IPS-18c (cell line): ENCODE measurements around the gene ZNF384.

Source experiments
- H3K4me3 ChIP-seq: 2 replicates; pipeline ENCODE4 v1.7.0; 2013; ENCODE audit warnings: low read depth, mild to moderate bottlenecking, low read length, moderate library complexity; ENCODE audit not compliant: insufficient read depth
- H3K9me3 ChIP-seq: one replicate; pipeline ENCODE4 v1.6.1; 2013; ENCODE audit warnings: mild to moderate bottlenecking, low read length, moderate library complexity; ENCODE audit not compliant: control insufficient read depth, insufficient read depth

ZNF384 gene

DNA sequence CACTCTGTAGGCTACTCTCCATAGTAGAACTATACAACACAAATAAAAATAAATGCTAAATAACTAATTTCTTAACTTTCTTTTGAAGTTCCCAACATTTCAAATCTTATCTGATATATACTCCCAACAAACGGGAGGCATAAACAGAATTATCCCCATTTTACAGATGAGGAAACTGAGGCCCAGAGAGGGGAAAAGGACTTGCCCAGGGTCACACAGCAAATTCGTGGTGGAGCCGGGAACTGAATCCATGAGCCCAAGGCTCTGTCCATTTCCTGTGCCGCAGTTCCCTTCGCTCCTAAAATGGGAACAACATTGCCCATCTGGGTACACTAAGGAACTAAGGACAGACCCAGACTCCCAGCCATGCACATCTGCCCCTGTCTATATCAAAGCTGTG lies 12.2 kb downstream of the ZNF384 start:
- Histone ChIP-seq H3K9me3 (no peaks in the 10 kb centered on the region), H3K4me3 (no peak overlapping the region)

GRCh38 chr12:6672143-6672542 lies 17.0 kb downstream of the ZNF384 start:
- Histone ChIP-seq H3K4me3 (no peak overlapping the region), H3K9me3 (no peaks in the 10 kb centered on the region)

DNA sequence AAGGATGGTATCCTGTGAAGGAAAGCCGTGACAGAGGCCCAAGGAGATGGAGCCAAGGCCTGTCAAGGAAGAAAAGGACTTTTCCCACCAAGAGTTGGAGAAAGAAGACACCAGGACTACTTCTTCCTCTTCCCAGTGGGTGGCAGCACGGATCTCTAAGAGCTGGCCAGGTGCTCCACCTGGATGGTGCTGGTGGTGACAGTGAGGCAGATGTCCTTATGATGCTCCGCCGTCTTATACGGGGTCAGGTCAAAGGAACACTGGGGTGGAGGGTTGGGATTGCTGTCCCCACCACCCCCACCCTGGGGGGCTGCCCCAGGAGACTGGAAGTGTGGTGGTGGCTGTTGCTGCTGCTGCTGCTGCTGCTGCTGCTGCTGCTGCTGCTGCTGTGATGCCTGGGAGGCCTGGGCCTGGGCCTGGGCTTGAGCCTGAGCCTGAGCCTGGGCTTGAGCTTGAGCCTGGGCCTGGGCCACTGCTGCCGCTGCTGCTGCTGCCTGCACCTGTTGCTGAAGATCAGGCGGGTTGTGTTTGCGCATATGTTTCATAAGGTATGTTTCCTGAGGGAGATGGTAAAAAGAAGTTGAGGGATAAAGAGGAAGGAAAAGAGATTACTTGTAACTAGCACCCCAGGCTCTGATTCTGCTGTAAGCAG lies 21.5 kb downstream of the ZNF384 start:
- Histone ChIP-seq H3K9me3 (no peaks in the 10 kb centered on the region), H3K4me3 (no peak overlapping the region)

DNA sequence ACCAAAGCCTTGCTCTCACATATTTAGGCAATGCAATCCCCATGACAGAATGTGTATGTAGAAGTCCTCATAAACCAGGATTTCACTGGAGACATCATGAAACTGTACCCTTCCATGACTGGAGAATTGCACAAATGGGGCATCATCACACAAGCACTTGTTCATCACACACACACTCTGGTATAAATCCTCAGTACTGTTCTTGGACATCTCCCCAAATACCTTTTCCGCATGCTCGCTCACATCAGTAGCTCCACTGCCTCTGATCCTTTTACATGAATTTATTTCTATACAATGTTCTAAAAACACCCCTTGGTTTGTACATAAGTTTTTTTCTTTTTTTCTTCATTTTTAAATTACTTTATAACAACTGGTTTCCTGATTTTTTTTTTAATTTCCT lies 23.0 kb downstream of the ZNF384 start:
- Histone ChIP-seq H3K9me3 (no peaks in the 10 kb centered on the region), H3K4me3 (no peak overlapping the region)

DNA sequence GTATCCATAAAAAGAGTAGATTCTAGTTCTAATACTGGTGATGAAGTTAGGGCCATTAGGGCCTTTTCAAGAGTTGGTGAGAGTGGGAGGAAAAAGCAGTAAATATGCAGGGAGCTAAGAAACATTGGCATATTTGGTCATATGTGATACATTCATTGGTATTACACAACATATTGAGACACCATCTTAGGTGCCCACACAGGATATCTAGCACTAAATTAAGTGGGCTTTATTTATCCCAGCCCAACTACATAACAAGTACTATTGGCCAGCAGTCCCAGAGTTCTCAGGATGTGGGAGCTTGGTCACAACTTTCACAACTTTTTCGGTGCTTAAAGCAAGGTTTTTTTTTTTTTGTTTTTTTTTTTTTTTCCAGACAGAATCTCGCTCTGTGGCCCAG lies 24.3 kb downstream of the ZNF384 start:
- Histone ChIP-seq H3K9me3 (no peaks in the 10 kb centered on the region), H3K4me3 (no peak overlapping the region)

DNA sequence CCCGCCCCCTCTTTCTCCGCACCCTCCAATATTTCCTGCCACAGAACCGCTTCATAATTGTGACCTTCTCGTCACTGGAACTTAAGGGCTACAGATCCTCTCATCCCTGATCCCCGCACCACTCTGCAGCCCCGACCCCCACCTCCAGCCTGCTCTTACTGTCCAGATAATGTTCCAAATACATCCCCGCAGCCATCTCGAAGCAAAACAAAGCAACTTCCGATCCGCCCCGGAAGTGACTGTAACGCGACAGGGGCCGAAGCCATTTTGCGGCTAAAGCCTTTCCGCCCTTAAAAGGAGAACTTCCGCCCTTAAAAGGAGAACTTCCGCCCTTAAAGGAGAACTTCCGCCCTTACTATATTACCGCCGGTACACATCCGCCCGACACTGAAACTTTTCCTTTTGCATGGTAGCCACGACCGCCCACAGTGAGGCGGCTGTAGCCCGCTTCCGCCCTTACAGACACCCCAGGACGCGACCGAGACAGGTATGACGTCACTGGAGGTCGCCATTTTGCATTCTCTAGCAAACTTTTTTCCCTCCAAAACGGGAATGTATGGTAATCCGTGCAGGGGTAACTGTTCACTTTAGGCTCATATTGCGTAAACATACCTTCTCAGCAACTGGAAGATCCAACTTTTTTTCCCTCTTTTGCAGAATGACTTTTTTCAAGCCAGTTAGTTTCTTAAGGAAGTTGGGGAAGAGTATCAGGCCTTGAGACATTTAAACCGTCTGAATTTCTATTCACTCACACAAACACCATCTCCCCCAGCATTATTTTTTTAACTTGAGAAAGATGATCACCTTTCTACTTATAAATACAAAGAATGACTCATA lies 26.1 kb downstream of the ZNF384 start, which contains the start of gene ING4:
ING4 (minus strand) TSS at position 214 of the 837 bp plus-strand sequence; CDS start at position 196, 18 bp downstream.
- H3K4me3 ChIP-seq, result peak within 1 kb of the TSS; percentile 87
- no peaks in the 10 kb centered on the region for H3K9me3 ChIP-seq

DNA sequence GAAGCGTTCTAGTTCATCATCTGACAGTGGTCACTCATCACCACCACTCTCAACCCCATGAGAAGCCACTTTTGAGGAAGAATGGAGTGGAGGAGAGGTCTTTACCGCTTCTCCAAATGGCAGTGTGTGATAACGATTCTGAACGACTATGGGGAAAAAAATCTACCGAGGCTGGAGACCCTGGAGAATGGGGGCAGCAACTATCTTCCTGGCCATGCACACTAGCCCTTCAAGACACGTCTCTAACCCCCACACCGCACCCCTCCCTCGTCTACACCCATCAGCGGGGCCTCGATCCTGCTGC lies 26.6 kb downstream of the ZNF384 start:
- H3K9me3 ChIP-seq, result no peaks in the 10 kb centered on the region
- H3K4me3 ChIP-seq, result peak overlapping the region; percentile 87

DNA sequence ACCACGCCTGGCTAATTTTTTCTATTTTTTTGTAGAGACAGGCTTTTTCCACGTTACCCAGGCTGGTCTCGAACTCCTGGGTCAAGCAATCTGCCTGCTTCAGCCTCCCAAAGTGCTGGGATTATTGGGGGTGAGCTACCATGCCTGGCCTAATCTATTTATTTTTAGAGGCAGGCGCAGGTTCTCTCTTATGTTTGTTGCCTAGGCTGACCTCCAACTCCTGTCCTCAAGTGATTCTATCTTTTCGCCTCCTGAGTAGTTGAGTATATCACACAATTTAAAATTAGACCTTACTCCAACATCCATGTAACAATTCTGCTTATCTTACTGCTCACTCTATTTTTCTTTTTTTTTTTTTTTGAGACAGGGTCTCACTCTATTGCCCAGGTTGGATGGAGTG lies 35.2 kb downstream of the ZNF384 start:
- Histone ChIP-seq H3K9me3 (no peaks in the 10 kb centered on the region), H3K4me3 (no peak overlapping the region)

DNA sequence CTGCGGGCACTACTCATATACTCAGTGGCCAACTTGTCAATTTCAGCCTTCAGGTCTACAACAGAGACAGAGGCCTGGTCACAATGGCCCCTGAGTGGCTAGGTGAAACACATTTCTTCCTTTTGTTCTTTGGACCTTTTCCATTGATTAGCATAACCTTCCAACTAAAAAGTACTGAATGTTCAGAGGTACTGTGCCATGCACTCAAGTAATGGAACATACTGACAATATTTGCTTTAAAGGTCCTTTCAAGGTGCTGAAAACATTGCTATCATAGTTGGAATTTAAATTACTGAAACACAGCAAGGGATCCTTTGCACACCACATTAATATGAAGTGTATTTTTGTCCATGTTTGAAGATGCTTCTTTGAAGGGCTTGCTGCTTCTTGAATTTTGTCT lies 35.8 kb downstream of the ZNF384 start:
- H3K4me3 ChIP-seq, result no peak overlapping the region
- no peaks in the 10 kb centered on the region for H3K9me3 ChIP-seq

GRCh38 chr12:6652391-6652790 lies 36.8 kb downstream of the ZNF384 start:
- H3K4me3 ChIP-seq, result no peak overlapping the region

GRCh38 chr12:6650832-6651231 lies 38.3 kb downstream of the ZNF384 start:
- Histone ChIP-seq H3K9me3 (no peaks in the 10 kb centered on the region), H3K4me3 (no peak overlapping the region)

More at GRCh38 chr12:6652391-6652790, 36.8 kb downstream of the ZNF384 start:
- no peaks in the 10 kb centered on the region for H3K9me3 ChIP-seq

DNA sequence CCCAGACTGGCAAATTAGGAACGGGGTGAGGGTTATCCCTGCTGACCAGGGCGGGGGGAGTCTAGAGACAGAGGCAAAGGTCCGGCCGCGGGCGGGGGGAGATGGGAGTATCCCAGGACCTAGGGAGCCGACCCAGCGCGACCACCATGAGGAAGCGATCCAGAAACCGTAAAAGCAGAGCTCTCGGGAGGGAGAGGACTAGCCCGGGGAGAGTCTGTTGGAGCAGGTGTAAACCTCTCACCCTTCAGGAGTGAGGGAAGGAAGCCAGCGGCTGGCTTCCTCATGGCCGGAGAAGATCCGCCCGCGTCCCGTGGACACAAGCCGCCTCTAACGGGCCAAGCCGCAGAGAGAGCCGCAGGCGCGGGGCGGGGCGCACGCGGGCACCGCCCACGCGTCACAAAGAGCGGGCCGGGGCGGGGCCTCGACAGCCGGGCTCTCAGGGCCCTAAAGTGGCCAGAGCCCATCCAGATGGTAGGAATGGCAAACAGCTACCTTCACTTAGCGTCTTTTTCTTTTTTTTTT lies 42.0 kb downstream of the ZNF384 start, which contains the start of gene ACRBP:
ACRBP (minus strand) TSS at position 350 of the 522 bp plus-strand sequence; CDS start at position 284, 66 bp downstream.
- peak within 1 kb of the TSS; percentile 80 for H3K4me3 ChIP-seq
- peaks cover 2% of the 10 kb centered on the region for H3K9me3 ChIP-seq

GRCh38 chr12:6646276-6647082 lies 42.7 kb downstream of the ZNF384 start:
- H3K4me3 ChIP-seq, result peak overlapping the region; percentile 80
- peaks cover 2% of the 10 kb centered on the region for H3K9me3 ChIP-seq

DNA sequence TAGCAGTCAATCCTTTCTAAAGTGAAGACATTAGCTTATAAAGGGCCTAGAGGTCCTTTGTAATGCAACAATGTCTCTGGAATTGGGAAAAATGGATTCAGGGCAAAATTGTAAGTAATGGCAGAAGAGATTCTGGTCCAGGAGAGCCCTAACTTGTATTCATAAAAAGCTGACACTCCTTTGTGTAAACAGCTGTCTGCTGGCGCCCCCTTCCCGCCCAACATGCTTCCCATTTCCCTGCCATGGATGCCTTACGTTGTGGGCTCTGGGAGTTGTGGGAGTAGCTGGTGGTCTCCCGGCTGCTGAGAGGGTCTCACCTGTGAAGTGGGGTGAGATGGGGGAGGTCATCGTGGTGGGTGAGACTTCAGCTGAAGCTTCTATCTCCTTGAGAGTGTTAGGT lies 44.3 kb downstream of the ZNF384 start:
- Histone ChIP-seq H3K4me3 (no peak overlapping the region), H3K9me3 (peaks cover 2% of the 10 kb centered on the region)

DNA sequence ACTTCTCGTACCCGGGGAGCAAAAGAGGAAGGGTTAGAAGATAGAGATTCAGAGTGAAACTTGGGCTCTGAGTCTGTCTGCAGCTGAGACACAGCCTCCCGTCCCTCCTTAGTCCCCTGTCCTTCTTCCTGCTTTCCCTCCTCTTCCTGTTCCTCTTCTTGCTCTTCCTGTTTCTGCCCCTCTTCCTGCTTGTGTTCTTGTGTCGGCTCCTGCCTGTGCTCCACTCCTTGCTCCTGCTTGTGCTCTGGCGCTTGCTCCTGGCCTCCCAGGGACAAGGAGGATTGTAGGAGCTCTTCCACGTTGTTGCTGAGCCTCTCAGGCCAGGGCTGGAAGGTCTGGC lies 44.9 kb downstream of the ZNF384 start:
- Histone ChIP-seq H3K4me3 (no peak overlapping the region), H3K9me3 (peaks cover 2% of the 10 kb centered on the region)

GRCh38 chr12:6643569-6644256 lies 45.5 kb downstream of the ZNF384 start:
- H3K9me3 ChIP-seq, result peaks cover 2% of the 10 kb centered on the region
- no peak overlapping the region for H3K4me3 ChIP-seq

- Histone ChIP-seq H3K9me3 (peaks cover 2% of the 10 kb centered on the region), H3K4me3 (no peak overlapping the region)
Measured at GRCh38 chr12:6641131-6641530, 48.0 kb downstream of the ZNF384 start.
